Fibroblast of villous mesenchyme (primary cell): ENCODE measurements around the gene MYO16. TPM values are rescaled to one million over a fixed set of nuclear protein-coding genes. Genes with fewer than 3 reads are reported as not detected.

Source experiments
- DNase-seq: peaks from one replicate; pipeline ENCODE4 v3.0.0-alpha.2; 2010; ENCODE audit warnings: low read depth
- H3K4me3 ChIP-seq: 2 replicates; pipeline ENCODE4 v1.5.1; 2011; ENCODE audit warnings: low read depth, mild to moderate bottlenecking, low read length
- CTCF ChIP-seq: IDR thresholded peaks from 2 replicates; pipeline ENCODE4 v1.5.1; 2012; ENCODE audit warnings: low read depth, mild to moderate bottlenecking, low read length; ENCODE audit not compliant: insufficient read depth
- total RNA-seq: library from RNA; depleted of rRNA; stranded (reverse); fragments of >200 nt; gene quantifications from 2 replicates; pipeline ENCODE4 v1.2.3, GENCODE V29; 2012

MYO16 gene
- total RNA-seq, 1 donor, result 0.86 TPM

- DNase-seq, result no peak
- H3K4me3 ChIP-seq, result no peak overlapping the region
- no peak for TF ChIP-seq CTCF
These were observed 335.2 kb downstream of the MYO16 start for GRCh38 chr13:108964606-108965005.

DNA sequence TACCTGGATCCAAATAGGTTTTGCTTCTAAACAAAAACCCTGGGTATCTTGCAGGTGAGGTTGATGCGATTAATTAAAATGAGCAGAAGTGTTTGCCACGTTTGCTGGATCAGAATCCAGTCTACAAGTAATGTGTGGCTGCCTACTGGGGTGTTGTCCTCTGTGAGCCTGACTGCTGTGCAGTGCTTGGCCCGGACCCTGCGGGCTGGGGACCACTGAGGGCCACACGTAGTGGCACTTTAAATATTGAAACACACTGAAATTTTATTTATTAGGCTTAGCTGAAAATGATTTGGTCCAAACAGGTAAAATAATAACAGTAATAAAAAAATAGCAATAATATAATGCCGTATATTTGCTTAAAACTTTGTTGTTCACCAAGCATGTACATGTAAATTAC is 338.0 kb downstream of the MYO16 start:
- no peak overlapping the region for H3K4me3 ChIP-seq
- DNase-seq, result no peak
- TF ChIP-seq CTCF, result no peak

DNA sequence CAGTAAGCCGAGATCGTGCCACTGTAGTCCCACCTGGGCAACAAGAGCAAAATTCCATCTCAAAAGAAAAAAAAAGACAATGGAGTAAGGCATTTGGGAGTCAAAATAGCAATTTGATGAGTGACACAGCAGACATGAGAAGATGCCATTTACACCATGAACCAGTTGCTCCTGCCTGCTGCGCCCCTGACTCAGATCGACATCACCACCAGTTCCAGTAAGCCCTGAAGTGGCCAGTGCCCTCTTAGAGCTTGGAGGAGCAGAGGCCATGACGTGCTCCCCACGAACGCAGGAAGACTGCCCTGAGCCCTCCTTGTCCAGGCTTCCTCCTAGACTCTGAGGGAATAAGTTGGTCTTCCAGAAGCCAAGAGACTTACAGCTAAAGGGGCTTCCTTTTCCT is 339.2 kb downstream of the MYO16 start:
- no peak for TF ChIP-seq CTCF
- H3K4me3 ChIP-seq, result no peak overlapping the region
- no peak for DNase-seq

DNA sequence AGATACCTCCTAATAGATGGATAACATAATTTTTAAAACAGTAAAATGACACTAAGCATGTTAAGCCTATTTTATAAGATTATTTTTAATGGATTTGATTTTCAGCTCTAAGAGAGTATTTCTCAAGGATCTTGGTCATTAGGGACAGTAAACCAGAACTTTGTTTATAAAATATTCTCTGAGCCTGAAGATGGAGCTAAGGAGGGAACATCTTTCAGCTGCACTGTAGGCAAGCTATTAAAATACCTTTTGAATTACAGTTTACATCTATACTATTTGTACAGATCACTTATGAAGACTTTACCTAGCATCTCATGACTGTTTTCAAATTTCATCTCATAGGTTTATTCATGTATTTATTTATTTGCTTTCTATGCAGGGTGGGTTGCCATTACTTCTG is 345.3 kb downstream of the MYO16 start:
- H3K4me3 ChIP-seq, result no peak overlapping the region
- peak; percentile 16 for DNase-seq
- TF ChIP-seq CTCF, result peak; percentile 11

GRCh38 chr13:108980237-108980636 is 350.8 kb downstream of the MYO16 start:
- TF ChIP-seq CTCF, result no peak
- H3K4me3 ChIP-seq, result no peak overlapping the region
- DNase-seq, result no peak

DNA sequence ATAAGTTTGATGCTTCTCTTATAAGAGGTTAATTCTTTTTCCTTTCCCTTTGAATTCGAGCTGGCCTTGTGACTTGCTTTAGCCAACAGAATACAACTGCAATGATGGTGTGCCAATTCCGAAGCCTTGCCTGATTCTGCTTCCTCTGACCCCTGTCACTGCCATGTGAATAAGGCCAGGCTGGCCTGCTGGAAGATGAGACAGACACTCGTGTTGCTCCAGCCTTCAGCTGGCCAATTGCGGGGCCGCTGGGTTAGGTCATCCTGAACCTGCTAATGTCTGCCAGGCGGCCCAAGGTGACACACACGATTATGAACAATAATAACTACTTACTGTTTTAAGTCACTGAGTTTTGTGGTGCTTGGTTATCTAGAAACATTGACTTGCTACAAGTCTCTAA is 352.0 kb downstream of the MYO16 start:
- DNase-seq, result no peak
- no peak overlapping the region for H3K4me3 ChIP-seq
- TF ChIP-seq CTCF, result no peak

DNA sequence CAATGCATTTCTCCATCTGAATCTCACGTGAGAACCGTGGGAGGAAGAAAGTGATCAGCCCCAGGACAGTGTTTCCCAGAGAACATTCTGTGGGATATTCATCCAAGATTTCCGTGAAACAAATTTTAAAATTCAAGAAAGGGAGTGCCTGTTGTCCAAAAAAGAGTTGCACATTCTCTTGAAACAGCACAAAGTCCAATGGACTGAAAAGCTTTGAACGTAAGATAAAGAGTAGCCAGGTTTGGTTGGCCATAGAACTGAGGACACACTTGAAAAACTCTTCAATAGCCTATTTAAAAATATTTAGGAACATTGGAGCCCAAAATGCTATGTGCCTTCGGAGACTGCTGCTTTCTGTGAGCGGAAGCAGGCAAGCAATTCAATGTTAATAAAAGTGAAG is 353.9 kb downstream of the MYO16 start:
- no peak for TF ChIP-seq CTCF

More for the DNA sequence above, 353.9 kb downstream of the MYO16 start:
- no peak for DNase-seq
- H3K4me3 ChIP-seq, result no peak overlapping the region
